Measurements from ENCODE around the gene NFATC4. TPM values are rescaled to one million over a fixed set of nuclear protein-coding genes. Genes with fewer than 3 reads are reported as not detected.
A peak's percentile ranks its signal among the peaks of the same experiment; 100 is the strongest.

The NFATC4 gene
- total RNA-seq, 2 experiments from 2014 or later, result 0.11 to 0.30 TPM

DNA sequence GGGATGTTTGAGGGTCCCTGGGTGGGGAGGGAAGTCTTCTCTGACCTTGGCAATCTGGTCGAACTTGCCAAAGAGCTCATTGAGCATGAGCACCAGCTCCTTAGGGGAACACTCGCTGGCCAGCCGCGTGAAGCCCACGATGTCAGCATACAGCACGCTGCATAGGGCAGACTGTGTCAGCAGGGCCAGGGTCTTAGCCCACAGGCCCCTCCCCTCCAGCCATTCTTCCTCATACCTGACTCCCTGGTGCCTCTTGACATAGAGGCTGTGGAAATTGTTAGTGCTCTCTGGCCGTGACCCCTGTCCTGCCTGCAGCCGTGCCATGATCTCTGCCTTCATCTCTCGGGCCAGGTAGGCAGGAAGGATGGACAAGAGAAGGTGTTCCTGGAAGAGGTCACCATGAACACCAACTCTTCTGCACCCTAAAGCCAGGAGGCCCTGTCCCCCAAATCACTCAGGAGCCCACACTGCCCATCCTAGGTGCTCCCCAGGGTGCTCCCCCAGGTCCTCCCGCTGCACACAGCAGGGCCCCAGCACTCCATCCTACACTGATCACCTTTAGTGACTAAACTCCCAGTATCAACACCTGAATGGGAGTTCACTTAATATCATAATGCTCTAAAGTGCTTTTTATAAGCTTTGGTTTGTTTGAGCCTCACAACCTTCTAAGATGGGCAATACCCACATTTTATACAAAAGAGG is 36.9 kb upstream of the NFATC4 start:
- peaks cover 3% of the 10 kb centered on the region for H3K36me3 Mint-ChIP-seq (ENCODE audit: low read depth)
- no peak for DNase-seq
- POLR2A ChIA-PET, result interaction anchor here (1.0 to 2.4 kb wide), 2 partner anchors 99 to 100 kb away, joined by 3 to 15 read pairs; partner anchors contain the start of gene KHNYN
- H3K27ac Mint-ChIP-seq, result no peak overlapping the region
- no peak for ATAC-seq
- H3K4me3 Mint-ChIP-seq, result no peak overlapping the region
- intact Hi-C loops (cut with DNase I, micrococcal nuclease), result no loop called here
- no peaks in the 10 kb centered on the region for H3K9me3 Mint-ChIP-seq (ENCODE audit: low read depth)
- CTCF ChIA-PET, result interaction anchor here (0.6 to 5.0 kb wide), 14 partner anchors 13 to 184 kb away, joined by 3 to 201 read pairs (median 6); partner anchors contain the start of genes CBLN3, CHMP4A, CIDEB and KHNYN
- peaks cover 29% of the 10 kb centered on the region for H3K4me1 Mint-ChIP-seq
- peaks cover 26% of the 10 kb centered on the region for H3K27me3 Mint-ChIP-seq

DNA sequence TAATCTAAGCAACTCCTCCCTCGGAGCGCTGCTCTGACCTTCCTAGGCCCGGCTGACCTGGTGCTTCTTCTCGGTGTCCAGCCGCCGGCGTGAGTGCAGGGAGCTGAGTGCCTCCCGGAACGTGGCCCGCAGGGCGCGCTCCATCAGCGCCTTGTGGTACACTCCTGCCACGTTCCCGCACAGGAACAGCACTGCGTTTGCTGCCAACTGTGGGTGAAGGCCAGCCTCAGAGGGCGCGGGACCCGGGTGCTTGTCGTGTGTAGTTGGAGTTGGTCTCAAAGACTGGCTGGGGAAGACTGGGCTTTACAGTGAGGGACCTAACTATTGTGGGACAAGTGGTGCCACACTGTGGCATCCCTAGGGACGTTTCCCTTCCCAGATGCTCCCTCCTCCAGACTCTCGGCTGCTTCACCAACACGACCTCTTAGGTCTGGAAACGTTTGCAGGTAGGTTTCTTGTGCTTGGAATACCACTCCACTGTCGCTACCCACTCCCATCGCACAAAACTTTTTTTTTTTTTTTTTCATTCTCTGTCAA is 36.2 kb upstream of the NFATC4 start:
- H3K4me1 Mint-ChIP-seq, result peaks cover 29% of the 10 kb centered on the region
- CTCF ChIA-PET, result interaction anchor here (0.7 to 5.0 kb wide), 29 partner anchors 8 to 146 kb away, joined by 3 to 201 read pairs (median 5); partner anchors contain the start of genes CBLN3, CHMP4A, CIDEB and IPO4
- no peak for ATAC-seq

DNA sequence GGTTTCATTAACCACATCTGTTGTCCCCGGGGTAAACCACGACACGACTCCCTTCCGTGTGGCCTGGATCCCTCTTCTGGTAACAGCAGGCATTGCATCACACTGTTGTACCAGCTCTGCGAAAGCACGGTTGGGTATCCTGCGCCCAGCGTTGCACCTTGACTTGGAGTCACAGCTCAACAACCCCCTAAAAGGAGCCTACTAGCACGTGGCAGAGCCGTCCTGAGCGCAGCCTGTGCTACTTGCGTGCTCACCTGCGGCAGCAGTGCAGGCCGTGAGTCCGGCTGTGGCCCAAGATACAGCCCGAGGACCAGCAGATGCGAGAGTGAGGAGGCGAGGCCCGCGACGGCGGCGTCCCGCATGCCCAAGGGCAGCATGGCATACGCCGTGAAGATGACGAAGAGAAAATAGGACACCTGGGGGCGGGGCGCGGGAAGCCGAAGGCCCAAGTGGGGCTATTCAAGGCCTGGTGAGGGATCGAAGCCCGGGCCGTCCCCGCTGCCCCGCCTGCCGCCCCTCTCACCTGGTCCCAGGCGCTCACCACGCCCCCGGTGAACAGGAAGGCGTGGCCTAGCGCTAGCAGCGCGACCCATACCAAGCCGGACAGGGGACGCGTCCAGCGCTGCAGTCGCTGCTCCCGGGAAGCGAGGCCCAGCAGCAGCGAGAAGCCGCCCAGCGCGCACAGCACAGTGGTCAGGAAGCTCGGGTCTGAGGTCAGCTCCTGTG is 35.6 kb upstream of the NFATC4 start:
- intact Hi-C loops (cut with DNase I, micrococcal nuclease), result loop anchor here in 1 of 2 experiments (1.0 to 2.0 kb wide), 4 partner anchors 21 to 340 kb away; partner anchors contain the start of genes LTB4R, MDP1 and TINF2
- DNase-seq (peak; percentile 91), ATAC-seq (peak; percentile 82)
- POLR2A ChIA-PET, result interaction anchor here (0.6 to 2.4 kb wide), 6 partner anchors 34 to 105 kb away, joined by 3 to 15 read pairs (median 4); partner anchors contain the start of gene TINF2
- Mint-ChIP-seq H3K4me3 (peak overlapping the region; percentile 53), H3K36me3 (ENCODE audit: low read depth) (peaks cover 8% of the 10 kb centered on the region), H3K9me3 (ENCODE audit: low read depth) (no peaks in the 10 kb centered on the region), H3K27me3 (peaks cover 24% of the 10 kb centered on the region), H3K27ac (peak overlapping the region; percentile 29), H3K4me1 (peaks cover 27% of the 10 kb centered on the region)
- CTCF ChIA-PET, result interaction anchor here (0.7 to 5.0 kb wide), 40 partner anchors 8 to 224 kb away, joined by 3 to 201 read pairs (median 6); partner anchors contain the start of genes CBLN3, CIDEB, IPO4 and KHNYN

More for the DNA sequence above, 36.2 kb upstream of the NFATC4 start:
- peak overlapping the region; percentile 53 for H3K4me3 Mint-ChIP-seq
- POLR2A ChIA-PET, result interaction anchor here (1.0 to 2.4 kb wide), 2 partner anchors 100 to 103 kb away, joined by 4 to 15 read pairs; no protein-coding TSS in a partner anchor
- no peaks in the 10 kb centered on the region for H3K9me3 Mint-ChIP-seq (ENCODE audit: low read depth)
- intact Hi-C loops (cut with DNase I, micrococcal nuclease), result loop anchor here in 1 of 2 experiments (1.0 to 2.0 kb wide), 4 partner anchors 20 to 341 kb away; partner anchors contain the start of genes LTB4R, MDP1 and TINF2
- H3K36me3 Mint-ChIP-seq (ENCODE audit: low read depth), result peaks cover 8% of the 10 kb centered on the region
- DNase-seq, result peak; percentile 33
- peaks cover 24% of the 10 kb centered on the region for H3K27me3 Mint-ChIP-seq
- peak overlapping the region; percentile 29 for H3K27ac Mint-ChIP-seq

DNA sequence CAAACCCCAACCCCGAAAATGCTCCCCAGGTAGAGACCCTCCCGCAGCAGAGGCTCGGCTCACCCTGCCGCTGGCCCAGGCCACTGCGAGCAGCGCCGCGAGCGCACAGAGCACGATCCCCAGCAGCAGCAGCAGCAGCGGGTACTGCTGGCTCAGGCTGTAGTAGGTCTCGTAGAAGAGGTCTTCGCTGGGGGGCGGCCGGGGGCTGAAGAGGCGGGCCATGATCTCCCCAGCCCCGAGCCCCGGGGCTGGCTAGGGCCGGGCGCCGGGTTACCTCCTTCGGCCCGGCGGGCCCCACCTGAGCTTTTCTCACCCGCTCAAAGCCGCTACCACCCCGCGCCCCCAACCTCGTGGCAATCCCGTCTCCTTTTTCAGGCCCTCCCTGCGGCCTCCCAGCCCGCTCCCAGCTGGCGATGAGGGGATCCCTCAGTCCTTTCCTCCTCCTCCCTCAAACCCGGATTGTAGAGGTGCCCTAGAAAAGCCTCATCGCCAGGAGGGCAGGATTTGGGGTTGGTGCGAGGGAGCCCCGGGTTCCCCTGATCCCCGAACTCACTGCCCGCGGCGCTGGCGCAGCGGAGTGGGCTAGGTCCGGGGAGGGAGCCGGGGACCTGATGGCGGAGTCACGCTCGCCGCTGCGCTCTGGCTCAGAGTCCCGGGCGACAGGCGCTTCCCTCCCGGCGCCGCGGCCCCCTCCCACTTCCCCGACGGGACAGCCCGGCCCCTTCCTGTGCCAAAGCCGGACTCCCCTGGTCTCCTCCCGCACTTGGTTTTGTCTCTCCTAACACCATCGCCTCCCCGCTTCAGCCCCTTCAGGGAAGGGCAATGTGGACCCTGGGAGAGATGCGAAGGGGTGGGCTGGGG is 33.3 kb upstream of the NFATC4 start, which contains the start of gene ADCY4:
Gene ADCY4, minus strand, starts transcription at position 641 of the 861 bp plus-strand sequence. Its CDS starts 419 bp downstream, at position 222.
- POLR2A ChIA-PET, result interaction anchor here (2.2 kb wide), 1 partner anchor 96 kb away, joined by 31 read pairs; the partner anchor contains the start of gene KHNYN
- Mint-ChIP-seq H3K27me3 (peaks cover 24% of the 10 kb centered on the region), H3K27ac (no peak within 1 kb of the TSS), H3K9me3 (ENCODE audit: low read depth) (no peaks in the 10 kb centered on the region), H3K4me1 (peaks cover 31% of the 10 kb centered on the region), H3K4me3 (peak within 1 kb of the TSS; percentile 38), H3K36me3 (ENCODE audit: low read depth) (peaks cover 8% of the 10 kb centered on the region)
- CTCF ChIA-PET, result interaction anchor here (0.7 to 5.0 kb wide), 18 partner anchors 10 to 102 kb away, joined by 3 to 201 read pairs (median 11); partner anchors contain the start of genes CBLN3, KHNYN and LTB4R
- intact Hi-C loops (cut with DNase I, micrococcal nuclease), result loop anchor here in 1 of 2 experiments (1.0 to 2.0 kb wide), 2 partner anchors 32 to 102 kb away; no protein-coding TSS in a partner anchor
- DNase-seq, result peak; percentile 46
- ATAC-seq, result no peak

GRCh38 chr14:24335461-24336171 is 32.4 kb upstream of the NFATC4 start:
- DNase-seq (no peak), ATAC-seq (no peak)
- Mint-ChIP-seq H3K9me3 (ENCODE audit: low read depth) (no peaks in the 10 kb centered on the region), H3K4me3 (no peak overlapping the region), H3K27ac (no peak overlapping the region), H3K4me1 (peaks cover 37% of the 10 kb centered on the region), H3K36me3 (ENCODE audit: low read depth) (peaks cover 8% of the 10 kb centered on the region), H3K27me3 (peaks cover 19% of the 10 kb centered on the region)
- ChIA-PET POLR2A (interaction anchor here (0.6 to 1.4 kb wide), 2 partner anchors 96 to 120 kb away, joined by 3 to 5 read pairs; no protein-coding TSS in a partner anchor), CTCF (interaction anchor here (0.6 to 7.6 kb wide), 8 partner anchors 26 to 723 kb away, joined by 3 to 76 read pairs (median 5); partner anchors contain the start of genes CBLN3 and KHNYN)
- intact Hi-C loops (cut with DNase I, micrococcal nuclease), result loop anchor here in 1 of 2 experiments (2.0 kb wide), 1 partner anchor 31 kb away; no protein-coding TSS in a partner anchor

DNA sequence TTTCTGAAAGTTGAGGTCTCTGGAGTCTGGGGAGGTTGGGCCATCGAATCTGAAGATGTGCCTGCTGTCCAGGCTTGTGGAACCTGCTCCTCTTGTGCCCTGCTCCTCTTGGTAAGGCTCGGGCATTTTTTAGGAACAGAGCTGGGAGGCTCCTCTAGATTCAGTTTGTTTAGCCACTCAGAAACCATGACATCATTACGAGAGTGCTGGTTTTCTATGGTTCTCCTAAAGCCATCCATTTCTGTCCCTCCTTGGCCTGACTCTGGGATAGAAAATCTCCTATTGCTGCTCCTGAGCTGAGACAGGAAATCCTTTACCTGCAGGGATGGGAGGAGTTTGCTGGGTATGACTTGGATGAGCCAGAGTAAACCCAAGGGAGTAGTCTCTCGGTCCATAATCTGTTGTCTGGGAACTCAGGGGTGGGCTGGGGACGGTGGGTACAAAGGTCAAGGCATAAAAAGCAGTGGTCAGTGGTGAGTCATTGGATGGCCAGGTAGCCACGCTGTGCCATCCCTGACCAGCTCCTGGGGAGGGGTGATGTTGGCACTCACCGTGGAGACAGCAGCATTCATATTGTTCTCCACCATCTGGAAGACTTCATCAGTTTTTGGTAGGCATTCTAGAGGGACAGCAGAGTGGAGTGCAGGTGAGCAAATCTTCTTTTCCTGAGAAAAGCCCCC is 30.7 kb upstream of the NFATC4 start:
- peaks cover 12% of the 10 kb centered on the region for H3K27me3 Mint-ChIP-seq
- ATAC-seq (no peak), DNase-seq (no peak)
- CTCF ChIA-PET, result interaction anchor here (0.6 to 7.6 kb wide), 10 partner anchors 10 to 1392 kb away, joined by 3 to 76 read pairs (median 4); partner anchors contain the start of genes CBLN3, CIDEB and KHNYN
- POLR2A ChIA-PET, result no interaction called here
- intact Hi-C loops (cut with DNase I, micrococcal nuclease), result no loop called here
- H3K36me3 Mint-ChIP-seq (ENCODE audit: low read depth), result peaks cover 8% of the 10 kb centered on the region
- no peak overlapping the region for H3K4me3 Mint-ChIP-seq
- H3K4me1 Mint-ChIP-seq, result peaks cover 27% of the 10 kb centered on the region
- no peaks in the 10 kb centered on the region for H3K9me3 Mint-ChIP-seq (ENCODE audit: low read depth)
- H3K27ac Mint-ChIP-seq, result no peak overlapping the region

- ATAC-seq (no peak), DNase-seq (no peak)
- intact Hi-C loops (cut with DNase I, micrococcal nuclease), result no loop called here
- H3K4me3 Mint-ChIP-seq, result no peak overlapping the region
- no peaks in the 10 kb centered on the region for H3K9me3 Mint-ChIP-seq (ENCODE audit: low read depth)
- peaks cover 24% of the 10 kb centered on the region for H3K4me1 Mint-ChIP-seq
- ChIA-PET POLR2A (no interaction called here), CTCF (interaction anchor here (0.6 to 7.6 kb wide), 6 partner anchors 11 to 1392 kb away, joined by 3 to 76 read pairs (median 6); partner anchors contain the start of genes CBLN3, CIDEB and KHNYN)
- H3K27me3 Mint-ChIP-seq, result peaks cover 12% of the 10 kb centered on the region
- H3K27ac Mint-ChIP-seq, result no peak overlapping the region
- peaks cover 8% of the 10 kb centered on the region for H3K36me3 Mint-ChIP-seq (ENCODE audit: low read depth)
Measured at GRCh38 chr14:24337824-24338175, 30.2 kb upstream of the NFATC4 start.

- Mint-ChIP-seq H3K36me3 (ENCODE audit: low read depth) (peaks cover 8% of the 10 kb centered on the region), H3K9me3 (ENCODE audit: low read depth) (no peaks in the 10 kb centered on the region), H3K27me3 (peaks cover 15% of the 10 kb centered on the region), H3K4me3 (peak overlapping the region; percentile 85), H3K4me1 (peaks cover 20% of the 10 kb centered on the region), H3K27ac (no peak overlapping the region)
- ChIA-PET POLR2A (interaction anchor here (0.5 to 2.0 kb wide), 2 partner anchors 93 to 408 kb away, joined by 4 to 10 read pairs; no protein-coding TSS in a partner anchor), CTCF (interaction anchor here (0.7 to 7.6 kb wide), 6 partner anchors 9 to 97 kb away, joined by 3 to 76 read pairs (median 4); partner anchors contain the start of genes CBLN3 and KHNYN)
- DNase-seq, result no peak
- intact Hi-C loops (cut with DNase I, micrococcal nuclease), result no loop called here
- no peak for ATAC-seq
Measured at GRCh38 chr14:24338843-24339242, 29.1 kb upstream of the NFATC4 start.
